Measurements from ENCODE around the gene SLC17A9. TPM values are rescaled to one million over a fixed set of nuclear protein-coding genes. Genes with fewer than 3 reads are reported as not detected.

Gene SLC17A9
- total RNA-seq, 1 donor: 2.0 TPM

DNA sequence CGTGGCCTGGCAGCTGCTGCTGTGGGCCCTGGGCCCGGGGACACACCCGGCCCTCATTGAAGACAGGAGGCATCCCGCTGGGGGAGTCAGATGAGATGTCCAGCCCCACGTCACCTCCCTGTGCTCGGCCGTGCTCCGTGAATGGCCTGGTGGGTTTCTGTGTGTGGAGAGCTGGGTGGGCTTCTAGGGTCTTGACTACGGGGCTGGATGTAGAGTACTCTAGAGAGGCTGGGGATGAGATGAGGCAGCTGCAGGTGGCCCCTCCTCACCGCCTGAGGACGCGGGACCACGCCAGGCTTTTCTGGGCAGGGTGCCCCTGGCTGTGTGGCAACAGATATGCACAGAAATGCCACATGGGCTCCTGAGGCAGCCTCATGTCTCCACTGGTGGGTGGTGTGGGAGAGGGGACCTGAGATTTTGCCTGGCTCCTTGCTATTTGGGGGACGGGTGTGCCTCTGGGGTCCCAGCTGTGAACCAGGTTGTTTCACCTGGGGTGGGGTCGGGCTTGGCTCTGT, 62.7 kb downstream of the SLC17A9 start:
- no peak for TF ChIP-seq CTCF (IDR thresholded peaks at IDR 0.05; ENCODE audit: insufficient read depth, low read length)
- no peak for DNase-seq (ENCODE audit: low read depth)
- no peak overlapping the region for H3K4me3 ChIP-seq (ENCODE audit: low read depth, low read length)

- no peak overlapping the region for H3K4me3 ChIP-seq (ENCODE audit: low read depth, low read length)
- no peak for DNase-seq (ENCODE audit: low read depth)
These were observed 63.3 kb downstream of the SLC17A9 start for GRCh38 chr20:63015662-63016361.

DNA sequence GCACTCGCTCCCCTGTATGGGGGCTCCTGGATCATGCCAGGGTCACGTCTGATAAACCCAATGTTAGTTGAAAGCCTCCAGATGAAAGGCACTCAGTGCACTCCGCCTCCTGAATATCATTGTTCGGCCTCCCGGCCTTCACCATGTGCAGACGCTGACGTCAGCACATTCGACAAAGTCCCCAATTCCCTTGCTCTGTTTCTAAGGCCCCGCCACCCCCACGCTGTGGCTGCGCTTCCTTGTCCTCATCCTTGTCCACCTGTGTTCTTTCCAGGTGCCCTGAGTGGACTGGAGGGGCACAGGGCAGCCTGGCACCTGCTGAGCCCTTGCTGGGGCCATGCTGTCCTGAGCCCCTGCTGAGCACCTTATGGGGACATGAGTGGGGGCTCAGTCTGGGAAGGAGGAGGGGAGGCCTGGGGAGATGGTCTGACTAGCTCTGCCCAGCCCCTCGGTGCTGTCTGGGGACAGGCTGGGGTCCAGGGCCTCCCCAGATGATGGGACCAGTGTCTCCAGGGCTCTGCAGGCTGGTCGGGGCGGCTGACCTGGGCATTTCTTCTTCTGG, 64.1 kb downstream of the SLC17A9 start:
- no peak overlapping the region for H3K4me3 ChIP-seq (ENCODE audit: low read depth, low read length)
- DNase-seq (ENCODE audit: low read depth): no peak
- no peak for TF ChIP-seq CTCF (IDR thresholded peaks at IDR 0.05; ENCODE audit: insufficient read depth, low read length)

More at GRCh38 chr20:63015662-63016361, 63.3 kb downstream of the SLC17A9 start:
- TF ChIP-seq CTCF (IDR thresholded peaks at IDR 0.05; ENCODE audit: insufficient read depth, low read length): no peak

- H3K4me3 ChIP-seq (ENCODE audit: low read depth, low read length): no peak overlapping the region
- no peak for DNase-seq (ENCODE audit: low read depth)
- no peak for TF ChIP-seq CTCF (IDR thresholded peaks at IDR 0.05; ENCODE audit: insufficient read depth, low read length)
These were observed 64.7 kb downstream of the SLC17A9 start for GRCh38 chr20:63017076-63017825.

DNA sequence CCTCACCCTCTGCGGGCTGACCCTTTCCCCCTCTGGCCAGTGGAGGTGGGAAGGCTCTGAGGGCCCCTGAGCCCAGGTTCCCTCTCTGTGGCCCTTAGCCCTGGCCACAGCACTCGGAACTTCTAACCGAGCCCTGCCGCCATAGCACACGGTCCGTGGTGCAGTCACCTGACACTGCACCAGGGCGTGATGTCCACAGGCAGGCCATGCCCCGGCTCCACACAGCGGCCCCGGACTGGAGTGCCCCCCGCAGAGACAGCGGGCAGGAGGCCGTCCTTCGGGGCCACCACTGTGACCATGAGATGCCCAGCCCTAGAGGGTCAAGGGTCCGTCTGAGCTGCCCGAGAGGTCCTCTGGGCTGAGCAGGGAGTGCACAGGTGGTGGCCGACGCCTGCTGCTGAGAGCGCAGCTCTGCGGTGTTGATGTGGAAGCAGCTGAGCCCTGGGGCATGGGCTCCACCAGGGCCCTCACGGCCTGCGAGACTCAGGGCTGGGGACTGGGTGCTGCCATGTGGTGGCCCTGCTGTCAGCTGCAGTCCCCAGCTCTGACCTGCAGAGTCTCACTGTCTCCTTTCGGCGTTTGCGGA, 65.4 kb downstream of the SLC17A9 start:
- DNase-seq (ENCODE audit: low read depth): no peak
- no peak overlapping the region for H3K4me3 ChIP-seq (ENCODE audit: low read depth, low read length)
- no peak for TF ChIP-seq CTCF (IDR thresholded peaks at IDR 0.05; ENCODE audit: insufficient read depth, low read length)

Other genes starting within 250 kb of the SLC17A9 start
- 8.0 TPM in 1 of 2 replicates, not detected in the other for gene NTSR1, start 243.9 kb upstream of the SLC17A9 start, total RNA-seq (ENCODE audit: low replicate concordance)
- gene MRGBP, start 156.2 kb upstream of the SLC17A9 start, total RNA-seq (ENCODE audit: low replicate concordance): 16.8 and 21.7 TPM in 2 replicates
- gene OGFR, start 147.9 kb upstream of the SLC17A9 start, total RNA-seq (ENCODE audit: low replicate concordance): 31.0 and 46.4 TPM in 2 replicates
- gene COL9A3, start 135.7 kb upstream of the SLC17A9 start, total RNA-seq (ENCODE audit: low replicate concordance): 0.36 and 0.98 TPM in 2 replicates
- gene TCFL5, start 90.9 kb upstream of the SLC17A9 start, total RNA-seq (ENCODE audit: low replicate concordance): 23.7 and 27.9 TPM in 2 replicates
- 48.4 TPM in 2 replicates for gene DIDO1, start 26.2 kb upstream of the SLC17A9 start, total RNA-seq (ENCODE audit: low replicate concordance)
- gene GID8, start 14.6 kb upstream of the SLC17A9 start, total RNA-seq (ENCODE audit: low replicate concordance): 27.7 and 35.4 TPM in 2 replicates
- not detected in 2 replicates for gene BHLHE23, start 54.3 kb downstream of the SLC17A9 start, total RNA-seq (ENCODE audit: low replicate concordance)

Data from fibroblast of the aortic adventitia (primary cell).